Hepatocyte (in vitro differentiated cells): ENCODE results near the gene CD55.

Experiments
- CTCF ChIP-seq: fragments of 200-600 bp; sonication (generic); IDR thresholded peaks from 2 replicates; pipeline ENCODE4 v1.5.1; 2016; ENCODE audit warnings: antibody characterized with exemption, mild to moderate bottlenecking; ENCODE audit not compliant: poor library complexity
- EZH2 ChIP-seq: fragments of 200-600 bp; sonication (generic); IDR thresholded peaks from 2 replicates; pipeline ENCODE4 v1.6.1; 2016; ENCODE audit warnings: antibody characterized with exemption, mild to moderate bottlenecking, borderline replicate concordance
- EZH2phosphoT487 ChIP-seq: fragments of 200-600 bp; sonication (generic); IDR thresholded peaks from one replicate; pipeline ENCODE4 v1.6.1; 2018; ENCODE audit warnings: antibody characterized with exemption, mild to moderate bottlenecking, low read depth, moderate library complexity; ENCODE audit not compliant: unreplicated experiment, severe bottlenecking

- TF ChIP-seq CTCF = no peak
- TF ChIP-seq EZH2 = no peak
- TF ChIP-seq EZH2phosphoT487 = no peak
Observed at GRCh38 chr1:207283421-207283820, 38.1 kb upstream of the CD55 start.
